ENCODE results near the gene SPON2. TPM values are rescaled to one million over a fixed set of nuclear protein-coding genes. Genes with fewer than 3 reads are reported as not detected.
"Not testable (repeated sequence)": the region's sequence is repeated elsewhere in the genome, so short reads cannot be mapped to it uniquely, and the experiment has no call there.

The SPON2 gene
- polyA plus RNA-seq, 2 donors: 17.0 to 26.9 TPM

DNA sequence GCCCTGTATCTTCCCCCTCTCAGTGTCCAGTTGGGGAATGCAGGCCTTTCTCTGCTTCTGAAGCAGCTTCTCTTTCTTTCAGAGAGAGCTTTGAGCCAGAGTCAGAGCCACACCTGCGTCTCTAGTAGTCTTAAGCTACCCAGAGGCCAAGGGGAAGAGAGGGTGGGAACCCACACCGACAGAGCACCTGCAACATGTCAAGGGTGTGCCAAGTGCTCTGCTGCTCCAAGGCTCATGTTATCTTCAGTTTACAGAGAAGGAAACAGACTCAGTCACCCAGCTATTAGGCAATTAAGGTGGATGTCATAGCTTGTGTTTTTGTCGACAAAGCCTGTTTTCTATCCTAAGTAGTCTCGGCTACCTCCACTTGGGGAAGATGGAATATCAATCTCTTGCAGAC, 36.3 kb downstream of the SPON2 start:
- H3K4me3 ChIP-seq (ENCODE audit: low read depth in 1 of 2, low read length in 2 of 2): no peak overlapping the region

DNA sequence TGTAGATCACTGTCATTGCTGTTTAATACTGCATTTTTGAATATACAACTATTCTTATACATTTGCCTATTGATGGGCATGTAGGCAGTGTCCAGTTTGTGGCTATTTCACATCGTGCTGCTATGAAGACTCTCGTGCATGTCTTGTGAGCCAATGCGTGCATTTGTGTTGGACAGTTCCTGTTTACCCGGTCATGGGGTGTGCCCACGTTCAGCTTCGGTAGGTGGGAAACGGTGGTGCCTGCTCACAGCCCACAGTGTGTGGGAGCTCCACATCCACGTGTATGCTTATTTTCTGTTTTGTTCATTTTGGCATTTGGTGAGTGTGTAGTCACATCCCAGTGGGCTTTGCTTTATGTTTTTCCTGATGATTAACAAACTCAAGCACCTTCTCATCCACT, 39.4 kb downstream of the SPON2 start:
- WGBS, 2 donors: 48 to 64% methylated on average over 8 of the region's 8 CpGs
- H3K27ac ChIP-seq (ENCODE audit: low read depth in 2 of 2, low read length in 1 of 2): no peak overlapping the region

More for the DNA sequence above, 36.3 kb downstream of the SPON2 start:
- 33 to 38% methylated on average over 4 of the region's 4 CpGs for WGBS, 2 donors
- Histone ChIP-seq H3K27me3 (ENCODE audit: control insufficient read depth in 1 of 2, insufficient read depth in 2 of 2, low read length in 2 of 2) (no peaks in the 10 kb centered on the region), H3K9me3 (ENCODE audit: control insufficient read depth in 2 of 2, insufficient read depth in 1 of 2, low read depth in 1 of 2, low read length in 1 of 2) (no peaks in the 10 kb centered on the region), H3K27ac (ENCODE audit: low read depth in 2 of 2, low read length in 1 of 2) (no peak overlapping the region), H3K36me3 (ENCODE audit: control insufficient read depth in 2 of 2, insufficient read depth in 2 of 2, low read length in 1 of 2) (no peaks in the 10 kb centered on the region), H3K4me1 (ENCODE audit: control insufficient read depth in 2 of 2, insufficient read depth in 2 of 2, low read length in 1 of 2) (peaks cover 0 to 3% of the 10 kb centered on the region in 2 donors)

DNA sequence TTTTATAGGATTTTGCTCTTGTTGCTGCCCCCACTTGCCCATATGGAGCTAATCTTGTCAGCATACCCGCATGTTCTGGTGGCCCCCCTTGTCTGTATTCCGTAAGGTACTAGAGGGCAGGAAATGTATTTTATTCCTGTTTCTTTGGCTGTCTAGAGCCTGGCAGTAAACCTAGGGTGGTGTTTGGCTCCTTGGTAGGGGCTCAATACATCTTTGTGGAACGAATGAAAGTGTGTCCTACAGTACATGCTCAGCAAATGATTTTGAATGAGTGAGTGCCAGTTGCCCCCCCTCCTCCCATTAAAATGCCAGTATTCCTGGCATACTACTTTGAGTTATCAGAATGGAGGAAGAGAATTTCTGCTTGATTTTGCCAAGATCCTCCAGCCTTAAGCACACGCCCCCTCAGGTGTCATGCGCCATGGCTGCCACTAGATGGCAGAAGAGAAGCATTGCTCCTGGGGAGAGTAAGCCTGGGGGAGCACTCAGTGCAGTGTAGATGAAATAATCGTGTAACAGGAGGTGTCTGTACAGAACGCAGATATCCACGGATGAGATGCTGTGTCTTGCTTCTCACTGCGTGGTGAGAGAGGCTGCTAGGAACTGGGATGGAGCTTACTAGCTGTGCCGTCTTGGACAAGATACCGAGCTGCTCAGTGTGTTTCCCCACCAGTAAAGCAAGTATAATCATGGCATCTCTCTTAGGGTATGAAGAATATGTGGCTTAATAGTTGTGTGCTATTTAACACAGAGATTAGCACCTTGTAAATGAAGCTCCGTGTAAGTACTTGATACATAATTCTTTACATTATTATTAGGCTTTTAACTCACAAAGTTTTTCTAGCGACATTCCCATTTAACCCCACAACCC, 41.8 kb downstream of the SPON2 start:
- no peaks in the 10 kb centered on the region for H3K9me3 ChIP-seq (ENCODE audit: control insufficient read depth in 2 of 2, insufficient read depth in 1 of 2, low read depth in 1 of 2, low read length in 1 of 2)
- no peak overlapping the region for H3K4me3 ChIP-seq (ENCODE audit: low read depth in 1 of 2, low read length in 2 of 2)
- no peak overlapping the region for H3K27ac ChIP-seq (ENCODE audit: low read depth in 2 of 2, low read length in 1 of 2)
- no peaks in the 10 kb centered on the region for H3K27me3 ChIP-seq (ENCODE audit: control insufficient read depth in 1 of 2, insufficient read depth in 2 of 2, low read length in 2 of 2)
- H3K36me3 ChIP-seq (ENCODE audit: control insufficient read depth in 2 of 2, insufficient read depth in 2 of 2, low read length in 1 of 2): no peaks in the 10 kb centered on the region
- no peaks in the 10 kb centered on the region for H3K4me1 ChIP-seq (ENCODE audit: control insufficient read depth in 2 of 2, insufficient read depth in 2 of 2, low read length in 1 of 2)
- WGBS, 2 donors: 19 to 21% methylated on average over 13 of the region's 13 CpGs

More for the DNA sequence above, 39.4 kb downstream of the SPON2 start:
- H3K4me3 ChIP-seq (ENCODE audit: low read depth in 1 of 2, low read length in 2 of 2): no peak overlapping the region
- peaks cover 0 to 3% of the 10 kb centered on the region in 2 donors for H3K4me1 ChIP-seq (ENCODE audit: control insufficient read depth in 2 of 2, insufficient read depth in 2 of 2, low read length in 1 of 2)
- no peaks in the 10 kb centered on the region for H3K36me3 ChIP-seq (ENCODE audit: control insufficient read depth in 2 of 2, insufficient read depth in 2 of 2, low read length in 1 of 2)
- no peaks in the 10 kb centered on the region for H3K27me3 ChIP-seq (ENCODE audit: control insufficient read depth in 1 of 2, insufficient read depth in 2 of 2, low read length in 2 of 2)
- no peaks in the 10 kb centered on the region for H3K9me3 ChIP-seq (ENCODE audit: control insufficient read depth in 2 of 2, insufficient read depth in 1 of 2, low read depth in 1 of 2, low read length in 1 of 2)

DNA sequence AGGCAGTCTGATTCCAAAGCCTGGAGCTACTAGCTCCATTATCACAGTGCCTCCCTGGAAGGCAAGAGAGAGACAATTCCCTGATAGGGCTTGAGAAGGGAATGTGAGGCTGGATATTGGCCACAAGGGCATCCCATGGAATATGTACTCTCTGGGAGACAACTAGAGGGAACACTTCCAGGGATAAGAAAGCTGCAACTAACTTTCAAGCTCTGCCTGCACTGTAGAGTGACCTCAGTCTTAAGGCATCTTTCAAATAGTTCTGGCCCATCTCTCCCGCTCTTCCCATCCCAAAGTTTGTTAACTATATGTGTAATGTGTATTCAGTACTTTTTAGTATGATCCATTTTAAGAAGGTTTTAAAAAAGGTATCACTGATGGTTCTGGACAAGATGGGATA, 45.9 kb downstream of the SPON2 start:
- WGBS, 2 donors: 75 to 79% methylated on average over 1 of the region's 1 CpG
- Histone ChIP-seq H3K27me3 (ENCODE audit: control insufficient read depth in 1 of 2, insufficient read depth in 2 of 2, low read length in 2 of 2) (no peaks in the 10 kb centered on the region), H3K9me3 (ENCODE audit: control insufficient read depth in 2 of 2, insufficient read depth in 1 of 2, low read depth in 1 of 2, low read length in 1 of 2) (no peaks in the 10 kb centered on the region)

DNA sequence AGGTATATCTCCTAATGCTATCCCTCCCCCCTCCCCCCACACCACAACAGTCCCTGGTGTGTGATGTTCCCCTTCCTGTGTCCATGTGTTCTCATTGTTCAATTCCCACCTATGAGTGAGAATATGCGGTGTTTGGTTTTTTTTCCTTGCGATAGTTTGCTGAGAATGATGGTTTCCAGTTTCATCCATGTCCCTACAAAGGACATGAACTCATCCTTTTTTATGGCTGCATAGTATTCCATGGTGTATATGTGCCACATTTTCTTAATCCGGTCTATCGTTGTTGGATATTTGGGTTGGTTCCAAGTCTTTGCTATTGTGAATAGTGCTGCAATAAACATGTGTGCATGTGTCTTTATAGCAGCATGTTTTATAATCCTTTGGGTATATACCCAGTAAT, 46.9 kb downstream of the SPON2 start:
- H3K27ac ChIP-seq (ENCODE audit: low read depth in 2 of 2, low read length in 1 of 2); H3K36me3 ChIP-seq (ENCODE audit: control insufficient read depth in 2 of 2, insufficient read depth in 2 of 2, low read length in 1 of 2); H3K9me3 ChIP-seq (ENCODE audit: control insufficient read depth in 2 of 2, insufficient read depth in 1 of 2, low read depth in 1 of 2, low read length in 1 of 2); H3K4me1 ChIP-seq (ENCODE audit: control insufficient read depth in 2 of 2, insufficient read depth in 2 of 2, low read length in 1 of 2); H3K27me3 ChIP-seq (ENCODE audit: control insufficient read depth in 1 of 2, insufficient read depth in 2 of 2, low read length in 2 of 2); H3K4me3 ChIP-seq (ENCODE audit: low read depth in 1 of 2, low read length in 2 of 2): not testable (repeated sequence)
- 88 to 95% methylated on average over 4 of the region's 4 CpGs for WGBS, 2 donors

More for the DNA sequence above, 45.9 kb downstream of the SPON2 start:
- no peak overlapping the region for H3K27ac ChIP-seq (ENCODE audit: low read depth in 2 of 2, low read length in 1 of 2)
- no peaks in the 10 kb centered on the region for H3K4me1 ChIP-seq (ENCODE audit: control insufficient read depth in 2 of 2, insufficient read depth in 2 of 2, low read length in 1 of 2)
- no peaks in the 10 kb centered on the region for H3K36me3 ChIP-seq (ENCODE audit: control insufficient read depth in 2 of 2, insufficient read depth in 2 of 2, low read length in 1 of 2)
- H3K4me3 ChIP-seq (ENCODE audit: low read depth in 1 of 2, low read length in 2 of 2): no peak overlapping the region

DNA sequence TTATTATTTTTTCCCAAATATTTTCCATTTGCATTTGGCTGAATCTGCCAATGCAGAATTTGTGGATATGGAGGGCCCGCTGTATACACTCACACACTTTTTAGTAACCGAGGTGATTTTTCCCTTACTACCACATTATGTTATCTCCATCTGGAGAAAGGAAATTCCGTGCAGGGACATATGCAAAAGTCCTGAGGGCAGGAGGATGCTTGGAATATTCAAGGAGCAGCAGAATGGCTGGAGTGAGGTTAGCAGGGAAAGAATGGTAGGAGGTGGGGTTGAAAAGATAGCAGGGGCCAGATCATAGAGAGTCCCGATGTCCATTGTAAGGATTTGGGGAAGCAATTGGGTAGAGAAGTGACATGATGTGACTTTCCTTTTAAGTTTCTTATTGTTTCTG, 47.6 kb downstream of the SPON2 start:
- WGBS, 2 donors: 77 to 82% methylated on average over 4 of the region's 4 CpGs

DNA sequence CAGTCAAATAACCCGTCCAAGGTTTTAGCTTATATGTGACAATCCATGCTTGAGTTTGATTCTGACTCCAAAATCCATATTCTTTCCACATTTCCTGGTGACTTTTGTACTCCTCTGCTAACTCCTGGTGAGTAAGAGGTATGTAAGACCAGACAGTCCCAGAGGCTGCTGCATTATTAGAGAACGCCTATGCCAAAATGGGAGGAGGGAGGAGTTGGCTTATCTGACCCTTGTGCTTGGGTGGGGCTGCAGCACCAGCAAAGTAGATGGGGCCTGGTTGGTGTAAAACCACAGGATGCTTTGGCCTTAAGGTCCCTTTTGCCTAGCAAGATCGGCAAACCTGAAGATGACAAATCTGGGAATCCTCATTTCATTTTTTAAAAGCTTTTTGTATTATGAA, 49.9 kb downstream of the SPON2 start:
- Histone ChIP-seq H3K4me1 (ENCODE audit: control insufficient read depth in 2 of 2, insufficient read depth in 2 of 2, low read length in 1 of 2) (no peaks in the 10 kb centered on the region), H3K27me3 (ENCODE audit: control insufficient read depth in 1 of 2, insufficient read depth in 2 of 2, low read length in 2 of 2) (no peaks in the 10 kb centered on the region), H3K36me3 (ENCODE audit: control insufficient read depth in 2 of 2, insufficient read depth in 2 of 2, low read length in 1 of 2) (no peaks in the 10 kb centered on the region), H3K9me3 (ENCODE audit: control insufficient read depth in 2 of 2, insufficient read depth in 1 of 2, low read depth in 1 of 2, low read length in 1 of 2) (no peaks in the 10 kb centered on the region), H3K27ac (ENCODE audit: low read depth in 2 of 2, low read length in 1 of 2) (no peak overlapping the region), H3K4me3 (ENCODE audit: low read depth in 1 of 2, low read length in 2 of 2) (no peak overlapping the region)
- 77 to 87% methylated on average over 3 of the region's 3 CpGs for WGBS, 2 donors

More for the DNA sequence above, 47.6 kb downstream of the SPON2 start:
- no peaks in the 10 kb centered on the region for H3K27me3 ChIP-seq (ENCODE audit: control insufficient read depth in 1 of 2, insufficient read depth in 2 of 2, low read length in 2 of 2)
- no peaks in the 10 kb centered on the region for H3K36me3 ChIP-seq (ENCODE audit: control insufficient read depth in 2 of 2, insufficient read depth in 2 of 2, low read length in 1 of 2)
- H3K27ac ChIP-seq (ENCODE audit: low read depth in 2 of 2, low read length in 1 of 2): no peak overlapping the region
- H3K9me3 ChIP-seq (ENCODE audit: control insufficient read depth in 2 of 2, insufficient read depth in 1 of 2, low read depth in 1 of 2, low read length in 1 of 2): no peaks in the 10 kb centered on the region
- H3K4me1 ChIP-seq (ENCODE audit: control insufficient read depth in 2 of 2, insufficient read depth in 2 of 2, low read length in 1 of 2): no peaks in the 10 kb centered on the region
- no peak overlapping the region for H3K4me3 ChIP-seq (ENCODE audit: low read depth in 1 of 2, low read length in 2 of 2)

Other genes starting within 250 kb of the SPON2 start
- 100 to 1,000 TPM in 1 of 2 donors, 10 to 100 TPM in 1; 82.3 to 147 TPM for gene GAK, start 240.3 kb downstream of the SPON2 start, polyA plus RNA-seq
- 10 to 100 TPM; 16.6 to 32.2 TPM for gene TMEM175, start 240.1 kb downstream of the SPON2 start, polyA plus RNA-seq
- gene DGKQ, start 199.0 kb downstream of the SPON2 start, polyA plus RNA-seq: 1 to 10 TPM; 6.8 to 8.0 TPM
- 10 to 100 TPM; 10.0 to 17.8 TPM for gene IDUA, start 185.5 kb downstream of the SPON2 start, polyA plus RNA-seq
- gene SLC26A1, start 179.2 kb downstream of the SPON2 start, polyA plus RNA-seq: under 1 TPM; 0.09 to 0.49 TPM
- gene FGFRL1, start 161.0 kb downstream of the SPON2 start, polyA plus RNA-seq: 1 to 10 TPM; 2.3 to 3.4 TPM
- 1 to 10 TPM; 1.2 to 1.7 TPM for gene RNF212, start 59.0 kb downstream of the SPON2 start, polyA plus RNA-seq
- 10 to 100 TPM; 71.7 to 87.2 TPM for gene CTBP1, start 76.5 kb upstream of the SPON2 start, polyA plus RNA-seq
- gene MAEA, start 117.3 kb upstream of the SPON2 start, polyA plus RNA-seq: 10 to 100 TPM; 43.3 to 54.3 TPM
- gene UVSSA, start 174.6 kb upstream of the SPON2 start, polyA plus RNA-seq: 10 to 100 TPM in 1 of 2 donors, 1 to 10 TPM in 1; 4.8 to 13.0 TPM
- not detected for gene NKX1-1, start 233.9 kb upstream of the SPON2 start, polyA plus RNA-seq

Data from esophagus (tissue), 2 donors.